ENCODE results near the gene C16orf46. TPM values are rescaled to one million over a fixed set of nuclear protein-coding genes. Genes with fewer than 3 reads are reported as not detected.

C16orf46 gene
- total and polyA plus RNA-seq, 2 experiments from 2014 or later, result 0.59 to 1.4 TPM

- H3K27ac ChIP-seq (ENCODE audit: low read depth), result 0 out of 2 replicates have a peak overlapping the region, but pooled peaks have one; percentile 6
- no peaks in the 10 kb centered on the region for H3K36me3 ChIP-seq (ENCODE audit: insufficient read depth)
- Mint-ChIP-seq H3K27me3 (ENCODE audit: insufficient read depth, low read depth, poor library complexity) (peaks cover 2% of the 10 kb centered on the region), H3K4me1 (peaks cover 9% of the 10 kb centered on the region), H3K36me3 (ENCODE audit: low read depth) (peaks cover 6% of the 10 kb centered on the region; the same call in 1 of the 3 replicates), H3K9me3 (peaks cover 3% of the 10 kb centered on the region; the same call in 2 of the 3 replicates), H3K4me3 (peak overlapping the region; percentile 84), H3K27ac (no peak overlapping the region)
- H3K9me2 ChIP-seq (ENCODE audit: insufficient read depth), result peaks cover 7% of the 10 kb centered on the region; the same call in 1 of the 2 replicates
- peak overlapping the region; percentile 87 for H3K4me2 ChIP-seq
- H3K4me3 ChIP-seq, result peak overlapping the region; percentile 94
- H2AFZ ChIP-seq, result 0 out of 2 replicates have a peak overlapping the region, but pooled peaks have one; percentile 69
- no peak for DNase-seq (ENCODE audit: low spot score)
- no peaks in the 10 kb centered on the region for H3K27me3 ChIP-seq (ENCODE audit: insufficient read depth)
- ATAC-seq, result no peak
- H3K4me1 ChIP-seq (ENCODE audit: insufficient read depth), result peaks cover 4% of the 10 kb centered on the region; the same call in 1 of the 2 replicates
- peaks cover 50% of the 10 kb centered on the region for H3K79me2 ChIP-seq (replicated peaks; ENCODE audit: insufficient read depth)
- no peak for TF ChIP-seq EZH2 (IDR thresholded peaks at IDR 0.05; ENCODE audit: low read depth, unreplicated experiment)
- TF ChIP-seq CTCF (conservative IDR thresholded peaks at IDR 0.05; ENCODE audit: low read depth in 2 of 2), result no peak
- H4K20me1 ChIP-seq (replicated peaks; ENCODE audit: insufficient read depth), result peaks cover 7% of the 10 kb centered on the region; the same call in 1 of the 2 replicates
- H3F3A ChIP-seq (replicated peaks; ENCODE audit: low read depth), result no peaks in the 10 kb centered on the region
These were observed 18.6 kb upstream of the C16orf46 start for GRCh38 chr16:81095653-81095952.

DNA sequence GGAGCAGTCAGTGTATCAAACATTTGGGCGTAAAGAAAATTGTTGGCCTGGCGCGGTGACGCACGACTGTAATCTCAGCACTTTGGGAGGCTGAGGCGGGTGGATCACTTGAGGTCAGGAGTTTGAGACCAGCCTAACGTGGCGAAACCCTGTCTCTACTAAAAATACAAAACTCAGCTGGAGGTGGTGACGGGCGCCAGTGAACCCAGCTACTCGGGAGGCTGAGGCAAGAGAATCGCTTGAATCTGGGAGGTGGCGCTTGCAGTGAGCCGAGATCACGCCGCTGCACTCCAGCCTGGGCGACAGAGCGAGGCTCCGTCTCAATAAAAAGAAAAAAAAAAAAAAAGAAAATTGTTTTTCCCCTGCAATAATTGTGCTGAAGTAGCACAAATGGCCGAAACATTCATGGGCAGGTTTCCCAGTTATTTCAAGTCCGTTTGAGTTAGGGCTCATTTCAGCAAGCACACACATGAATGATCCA is 17.8 kb upstream of the C16orf46 start:
- no peak overlapping the region for H2AFZ ChIP-seq
- peaks cover 9% of the 10 kb centered on the region for H3K4me1 Mint-ChIP-seq
- H3K27ac Mint-ChIP-seq, result no peak overlapping the region
- DNase-seq (ENCODE audit: low spot score) (no peak), ATAC-seq (no peak)
- peak overlapping the region; percentile 84 for H3K4me3 Mint-ChIP-seq
- TF ChIP-seq POLR2AphosphoS5 (IDR thresholded peaks at IDR 0.05; ENCODE audit: low read depth) (no peak), STAT1 (IDR thresholded peaks at IDR 0.05; ENCODE audit: unreplicated experiment) (no peak), NANOG (IDR thresholded peaks at IDR 0.05; ENCODE audit: borderline replicate concordance) (no peak), CREB1 (CRISPR knock-in tag; IDR thresholded peaks at IDR 0.05; ENCODE audit: low read depth) (no peak), EZH2 (IDR thresholded peaks at IDR 0.05; ENCODE audit: low read depth, unreplicated experiment) (no peak)
- TF ChIP-seq, protein P1, sequence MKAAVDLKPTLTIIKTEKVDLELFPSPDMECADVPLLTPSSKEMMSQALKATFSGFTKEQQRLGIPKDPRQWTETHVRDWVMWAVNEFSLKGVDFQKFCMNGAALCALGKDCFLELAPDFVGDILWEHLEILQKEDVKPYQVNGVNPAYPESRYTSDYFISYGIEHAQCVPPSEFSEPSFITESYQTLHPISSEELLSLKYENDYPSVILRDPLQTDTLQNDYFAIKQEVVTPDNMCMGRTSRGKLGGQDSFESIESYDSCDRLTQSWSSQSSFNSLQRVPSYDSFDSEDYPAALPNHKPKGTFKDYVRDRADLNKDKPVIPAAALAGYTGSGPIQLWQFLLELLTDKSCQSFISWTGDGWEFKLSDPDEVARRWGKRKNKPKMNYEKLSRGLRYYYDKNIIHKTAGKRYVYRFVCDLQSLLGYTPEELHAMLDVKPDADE (IDR thresholded peaks at IDR 0.05), result no peak
- peak overlapping the region; percentile 87 for H3K4me2 ChIP-seq
- H3K9me3 Mint-ChIP-seq, result peaks cover 3% of the 10 kb centered on the region; the same call in 2 of the 3 replicates
- peak overlapping the region; percentile 94 for H3K4me3 ChIP-seq
- H3F3A ChIP-seq (replicated peaks; ENCODE audit: low read depth), result no peaks in the 10 kb centered on the region
- peaks cover 2% of the 10 kb centered on the region for H3K27me3 Mint-ChIP-seq (ENCODE audit: insufficient read depth, low read depth, poor library complexity)
- H3K36me3 ChIP-seq (ENCODE audit: insufficient read depth), result no peaks in the 10 kb centered on the region; the same call in 1 of the 2 replicates
- H3K79me2 ChIP-seq (replicated peaks; ENCODE audit: insufficient read depth), result peaks cover 58% of the 10 kb centered on the region
- H4K20me1 ChIP-seq (replicated peaks; ENCODE audit: insufficient read depth), result peaks cover 7% of the 10 kb centered on the region
- H3K27ac ChIP-seq (ENCODE audit: low read depth), result no peak overlapping the region
- peaks cover 7% of the 10 kb centered on the region; the same call in 1 of the 2 replicates for H3K9me2 ChIP-seq (ENCODE audit: insufficient read depth)
- no peaks in the 10 kb centered on the region for H3K27me3 ChIP-seq (ENCODE audit: insufficient read depth)
- H3K4me1 ChIP-seq (ENCODE audit: insufficient read depth), result peaks cover 4% of the 10 kb centered on the region; the same call in 1 of the 2 replicates
- peaks cover 13% of the 10 kb centered on the region for H3K36me3 Mint-ChIP-seq (ENCODE audit: low read depth)

Data from GM23338 (cell line).